NCI-H1930 (cell line): ENCODE data around the gene PTPN11.

ENCODE experiments used
- DNase-seq, 2 experiments: peaks; one replicate each; lab custom pipeline; 2025; lab: John Stamatoyannopoulos, UW

PTPN11 gene

GRCh38 chr12:112543751-112544150 lies 125.0 kb downstream of the PTPN11 start:
- DNase-seq, result no peak

GRCh38 chr12:112546339-112546738 lies 127.6 kb downstream of the PTPN11 start:
- DNase-seq, result no peak

GRCh38 chr12:112546996-112547395 lies 128.2 kb downstream of the PTPN11 start:
- DNase-seq, result no peak

GRCh38 chr12:112549031-112549430 lies 130.3 kb downstream of the PTPN11 start:
- DNase-seq, result no peak

- no peak for DNase-seq
These were observed 132.9 kb downstream of the PTPN11 start for GRCh38 chr12:112551681-112552080.

- no peak for DNase-seq
These were observed 137.0 kb downstream of the PTPN11 start for GRCh38 chr12:112555621-112556233.

GRCh38 chr12:112557951-112558630 lies 139.3 kb downstream of the PTPN11 start:
- DNase-seq, result no peak
